HepG2 (cell line): ENCODE results near the gene TMEM35A. TPM values are rescaled to one million over a fixed set of nuclear protein-coding genes. Genes with fewer than 3 reads are reported as not detected.

Source experiments
- ARNT2 ChIP-seq: sonication (generic); formaldehyde crosslinking; IDR thresholded peaks from 2 replicates; pipeline ENCODE4 v1.8.0; 2022; ENCODE audit warnings: mild to moderate bottlenecking, low read depth, missing genetic modification reagents, moderate library complexity
- ATF7-NPFF ChIP-seq: sonication (generic); formaldehyde crosslinking; IDR thresholded peaks from 2 replicates; pipeline ENCODE4 v1.8.1; 2023; ENCODE audit warnings: mild to moderate bottlenecking, low read depth, missing genetic modification reagents, moderate library complexity
- BATF2 ChIP-seq: sonication (generic); formaldehyde crosslinking; IDR thresholded peaks from 2 replicates; pipeline ENCODE4 v1.8.0; 2022; ENCODE audit warnings: mild to moderate bottlenecking, missing genetic modification reagents, moderate library complexity
- CSRNP1 ChIP-seq: sonication (generic); formaldehyde crosslinking; IDR thresholded peaks from 2 replicates; pipeline ENCODE4 v1.8.1; 2023; ENCODE audit warnings: mild to moderate bottlenecking, missing genetic modification reagents
- ETS1 ChIP-seq: sonication (generic); formaldehyde crosslinking; IDR thresholded peaks from 2 replicates; pipeline ENCODE4 v1.4.0; 2020; ENCODE audit warnings: missing genetic modification reagents
- HNRNPLL ChIP-seq: fragments of 200-400 bp; formaldehyde crosslinking; IDR thresholded peaks from 2 replicates; pipeline ENCODE4 v1.6.1; 2017; ENCODE audit warnings: mild to moderate bottlenecking, low read depth, low read length; ENCODE audit not compliant: poor library complexity, severe bottlenecking
- HOXA5 ChIP-seq: sonication (generic); formaldehyde crosslinking; IDR thresholded peaks from 2 replicates; pipeline ENCODE4 v1.4.0; 2020; ENCODE audit warnings: missing genetic modification reagents
- SALL1 ChIP-seq: sonication (generic); formaldehyde crosslinking; IDR thresholded peaks from 2 replicates; pipeline ENCODE4 v1.8.0; 2022; ENCODE audit warnings: mild to moderate bottlenecking, missing genetic modification reagents
- SRSF9 ChIP-seq: fragments of 200-400 bp; formaldehyde crosslinking; IDR thresholded peaks from 2 replicates; pipeline ENCODE4 v1.6.1; 2018; ENCODE audit warnings: borderline replicate concordance, mild to moderate bottlenecking, low read depth, low read length; ENCODE audit not compliant: insufficient read depth, poor library complexity, severe bottlenecking
- TFAP4 ChIP-seq: sonication (generic); IDR thresholded peaks from 2 replicates; pipeline ENCODE4 v1.6.1; 2016; ENCODE audit warnings: low read depth, borderline replicate concordance
- TFDP2 ChIP-seq: sonication (generic); formaldehyde crosslinking; IDR thresholded peaks from 2 replicates; pipeline ENCODE4 v1.4.0; 2020; ENCODE audit warnings: missing genetic modification reagents
- THRA ChIP-seq: sonication (generic); formaldehyde crosslinking; IDR thresholded peaks from 2 replicates; pipeline ENCODE4 v1.4.0; 2020; ENCODE audit warnings: missing genetic modification reagents, borderline replicate concordance
- ZFX ChIP-seq: sonication (generic); formaldehyde crosslinking; IDR thresholded peaks from 2 replicates; pipeline ENCODE4 v1.4.0; 2020; ENCODE audit warnings: mild to moderate bottlenecking, low read depth, missing genetic modification reagents, moderate library complexity
- ZGPAT ChIP-seq: IDR thresholded peaks from 2 replicates; pipeline ENCODE4 v1.6.1; 2016; ENCODE audit warnings: mild to moderate bottlenecking
- ZMYM4 ChIP-seq: sonication (generic); formaldehyde crosslinking; IDR thresholded peaks from 2 replicates; pipeline ENCODE4 v1.8.1; 2023; ENCODE audit warnings: mild to moderate bottlenecking, missing genetic modification reagents
- ZNF160 ChIP-seq: sonication (generic); formaldehyde crosslinking; IDR thresholded peaks from 2 replicates; pipeline ENCODE4 v1.8.0; 2022; ENCODE audit warnings: mild to moderate bottlenecking, inconsistent platforms, missing genetic modification reagents
- ZNF24 ChIP-seq: fragments of 450-650 bp; IDR thresholded peaks from 2 replicates; pipeline ENCODE4 v1.6.1; 2017; ENCODE audit warnings: antibody characterized with exemption, mild to moderate bottlenecking
- ZNF672 ChIP-seq: sonication (generic); formaldehyde crosslinking; IDR thresholded peaks from 2 replicates; pipeline ENCODE4 v1.8.1; 2022; ENCODE audit warnings: missing genetic modification reagents
- ZNF749 ChIP-seq: sonication (generic); formaldehyde crosslinking; IDR thresholded peaks from 2 replicates; pipeline ENCODE4 v1.8.0; 2022; ENCODE audit warnings: mild to moderate bottlenecking, missing genetic modification reagents, moderate library complexity, borderline replicate concordance
- polyA plus RNA-seq, 8 experiments: library from polyadenylated mRNA; depleted of rRNA in 3 of 8; stranded (reverse) in 7 of 8; unstranded in 1 of 8; fragments of >200 nt; fragmentation: Illumina TruSeq in 4 of 8; extraction: Trizol in 4 of 8; gene quantifications; 2 replicates each; pipeline versions ENCODE4 v1.2.1 to v1.2.3, GENCODE V29; 2011 to 2016; ENCODE audit warnings: low read depth in 4 of 8, missing spikeins in 1 of 8, mixed read lengths in 1 of 8; ENCODE audit not compliant: insufficient read depth in 1 of 8
- total RNA-seq, 5 experiments: library from RNA; depleted of rRNA; stranded (reverse); fragments of >200 nt; fragmentation: Illumina TruSeq; extraction: Trizol; gene quantifications; 2 replicates each; pipeline ENCODE4 v1.2.3, GENCODE V29; 2016; ENCODE audit warnings: low read depth in 1 of 5

Gene TMEM35A
- total and polyA plus RNA-seq, 2 of the 13 experiments (the other 11 are each of a cell fraction or from before 2014, with no cell fraction given): 0.03 TPM; not detected in 1

GRCh38 chrX:101097546-101098453 lies 19.1 kb downstream of the TMEM35A start, which contains the start of gene CENPI (continued):
- TF ChIP-seq ETS1 (CRISPR knock-in tag): no peak
- no peak for TF ChIP-seq BATF2 (CRISPR knock-in tag)
- peak; percentile 98 for TF ChIP-seq TFDP2 (CRISPR knock-in tag)
- peak; percentile 50; the same call in 1 of the 2 replicates for TF ChIP-seq SALL1 (CRISPR knock-in tag)
- TF ChIP-seq ZNF672 (CRISPR knock-in tag): no peak
- TF ChIP-seq ZGPAT (CRISPR knock-in tag): no peak
- peak; percentile 95 for TF ChIP-seq HNRNPLL
- TF ChIP-seq ATF7-NPFF (CRISPR knock-in tag): peak; percentile 56
- TF ChIP-seq ZFX (CRISPR knock-in tag): peak; percentile 38
- peak; percentile 83 for TF ChIP-seq ZMYM4 (CRISPR knock-in tag)
- no peak for TF ChIP-seq ZNF160 (CRISPR knock-in tag)
- no peak for TF ChIP-seq ZNF24
- TF ChIP-seq HOXA5: no peak
- no peak for TF ChIP-seq SRSF9
- TF ChIP-seq ARNT2 (CRISPR knock-in tag): peak; percentile 62
- peak; percentile 82; the same call in 1 of the 2 replicates for TF ChIP-seq CSRNP1
- peak; percentile 73; the same call in 1 of the 2 replicates for TF ChIP-seq TFAP4
- TF ChIP-seq ZNF749 (CRISPR knock-in tag): 0 out of 2 replicates have a peak, but pooled peaks have one; percentile 46
- TF ChIP-seq THRA (CRISPR knock-in tag): no peak
